Spleen (tissue), 7 donors: ENCODE data around the gene NPHP4.

ENCODE experiments used
- CTCF ChIP-seq, 11 experiments: fragments of 200-600 bp in 7 of 11; fragments of 450-650 bp in 4 of 11; sonication (generic) in 4 of 11; IDR thresholded peaks in 8 of 11; conservative IDR thresholded peaks in 3 of 11; 1 replicate in 7 of 11; 2 replicates in 4 of 11; pipeline versions ENCODE4 v1.4.0 to v1.8.0; 2016 to 2021; ENCODE audit warnings: antibody characterized with exemption in 11 of 11, inconsistent platforms in 4 of 11, mild to moderate bottlenecking in 1 of 11
- POLR2A ChIP-seq, 3 donors: fragments of 450-650 bp; IDR thresholded peaks; one replicate each; pipeline ENCODE4 v1.5.1; 2017; ENCODE audit warnings: antibody characterized with exemption in 3 of 3, mild to moderate bottlenecking in 1 of 3
- POLR2AphosphoS5 ChIP-seq, 3 donors: sonication (generic); formaldehyde crosslinking; IDR thresholded peaks; one replicate each; pipeline ENCODE4 v1.5.1; 2017; ENCODE audit warnings: antibody characterized with exemption in 3 of 3
- donor health status: DM: no; HTN: no; CAD: no; lungs with moderate emphysema.
- donor health status: DM: no; HTN: no; CAD: no.
- donor health status: DM: no; HTN: no; CAD: no.

- TF ChIP-seq CTCF (IDR thresholded peaks at IDR 0.05 in 8 of 11, conservative IDR thresholded peaks at IDR 0.05 in 3 of 11) (no peak), POLR2A (IDR thresholded peaks at IDR 0.05) (no peak), POLR2AphosphoS5 (IDR thresholded peaks at IDR 0.05) (no peak)
These were observed 8.7 kb downstream of the NPHP4 start for GRCh38 chr1:5983361-5984103.
